ENCODE results near the gene C3.
"Not testable (repeated sequence)": the region's sequence is repeated elsewhere in the genome, so short reads cannot be mapped to it uniquely, and the experiment has no call there.

C3 gene

GRCh38 chr19:6652805-6653094 lies 67.7 kb downstream of the C3 start:
- Histone ChIP-seq H3K27me3 (replicated peaks; ENCODE audit: control insufficient read depth, insufficient read depth, low read length) (no peaks in the 10 kb centered on the region), H3K4me3 (replicated peaks; ENCODE audit: low read depth, low read length) (no peak overlapping the region), H3K36me3 (ENCODE audit: control insufficient read depth, insufficient read depth, low read length) (no peaks in the 10 kb centered on the region)
- no peak for DNase-seq (ENCODE audit: extremely low read depth, insufficient read length)
- TF ChIP-seq CTCF (IDR thresholded peaks at IDR 0.05; ENCODE audit: insufficient read depth, low read length, poor library complexity, severe bottlenecking): no peak

GRCh38 chr19:6651965-6652804 lies 68.3 kb downstream of the C3 start:
- TF ChIP-seq CTCF (IDR thresholded peaks at IDR 0.05; ENCODE audit: insufficient read depth, low read length, poor library complexity, severe bottlenecking): no peak
- Histone ChIP-seq H3K4me3 (replicated peaks; ENCODE audit: low read depth, low read length) (no peak overlapping the region), H3K36me3 (ENCODE audit: control insufficient read depth, insufficient read depth, low read length) (no peaks in the 10 kb centered on the region), H3K27me3 (replicated peaks; ENCODE audit: control insufficient read depth, insufficient read depth, low read length) (no peaks in the 10 kb centered on the region)
- DNase-seq (ENCODE audit: extremely low read depth, insufficient read length): no peak

DNA sequence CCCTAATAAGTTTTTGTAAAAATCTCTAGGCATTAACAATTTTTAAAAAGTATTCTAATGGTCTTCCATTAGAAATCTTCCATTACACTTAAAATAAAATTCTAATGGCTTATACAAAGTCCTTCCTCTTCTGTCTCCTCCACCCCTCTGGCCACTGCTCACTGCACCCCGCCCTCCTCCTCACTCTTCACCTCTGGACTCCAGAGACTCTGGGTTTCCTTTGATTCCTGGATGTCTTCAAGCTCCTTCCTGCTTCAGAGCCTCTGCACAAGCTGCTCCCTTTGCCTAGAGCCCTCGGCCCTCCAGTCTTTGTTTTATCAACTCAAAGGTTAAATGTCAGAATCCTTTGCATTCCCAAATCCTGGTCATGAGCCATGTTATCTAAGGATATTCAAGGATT lies 71.3 kb downstream of the C3 start:
- no peaks in the 10 kb centered on the region for H3K36me3 ChIP-seq (ENCODE audit: control insufficient read depth, insufficient read depth, low read length)
- H3K4me3 ChIP-seq (replicated peaks; ENCODE audit: low read depth, low read length): no peak overlapping the region
- no peaks in the 10 kb centered on the region for H3K27me3 ChIP-seq (replicated peaks; ENCODE audit: control insufficient read depth, insufficient read depth, low read length)
- DNase-seq (ENCODE audit: extremely low read depth, insufficient read length): no peak
- TF ChIP-seq CTCF (IDR thresholded peaks at IDR 0.05; ENCODE audit: insufficient read depth, low read length, poor library complexity, severe bottlenecking): no peak

DNA sequence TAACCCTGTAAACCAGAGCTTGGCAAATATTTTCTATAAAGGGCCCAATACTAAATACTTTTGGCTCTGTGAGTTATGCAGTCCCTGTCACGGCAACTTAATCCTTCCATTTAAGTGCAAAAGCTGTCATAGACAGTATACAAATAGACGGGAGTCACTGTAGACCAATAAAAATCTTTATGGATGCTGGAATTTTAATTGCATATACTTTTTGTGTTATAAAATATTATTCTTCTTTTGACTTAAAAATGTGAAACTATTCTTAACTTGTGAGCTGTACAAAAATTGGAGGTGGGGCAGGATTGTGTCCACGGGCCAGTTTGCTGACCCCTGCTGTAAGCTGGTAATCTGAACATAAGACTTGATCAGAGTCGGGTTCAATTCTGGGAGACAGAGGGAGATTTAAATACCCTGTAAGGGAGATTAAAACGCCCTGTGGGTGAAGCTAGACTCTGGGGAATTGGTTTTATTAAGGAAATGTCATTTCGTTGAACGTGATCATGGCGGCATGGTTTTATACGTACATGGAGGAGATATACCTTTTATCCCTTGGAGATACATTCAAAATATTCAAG lies 72.2 kb downstream of the C3 start:
- H3K36me3 ChIP-seq (ENCODE audit: control insufficient read depth, insufficient read depth, low read length): no peaks in the 10 kb centered on the region
- DNase-seq (ENCODE audit: extremely low read depth, insufficient read length): no peak
- H3K27me3 ChIP-seq (replicated peaks; ENCODE audit: control insufficient read depth, insufficient read depth, low read length): no peaks in the 10 kb centered on the region
- no peak for TF ChIP-seq CTCF (IDR thresholded peaks at IDR 0.05; ENCODE audit: insufficient read depth, low read length, poor library complexity, severe bottlenecking)
- H3K4me3 ChIP-seq (replicated peaks; ENCODE audit: low read depth, low read length): no peak overlapping the region

GRCh38 chr19:6644796-6645195 lies 75.7 kb downstream of the C3 start:
- H3K4me3 ChIP-seq (replicated peaks; ENCODE audit: low read depth, low read length): no peak overlapping the region
- H3K27me3 ChIP-seq (replicated peaks; ENCODE audit: control insufficient read depth, insufficient read depth, low read length): no peaks in the 10 kb centered on the region
- TF ChIP-seq CTCF (IDR thresholded peaks at IDR 0.05; ENCODE audit: insufficient read depth, low read length, poor library complexity, severe bottlenecking): no peak
- DNase-seq (ENCODE audit: extremely low read depth, insufficient read length): no peak
- no peaks in the 10 kb centered on the region for H3K36me3 ChIP-seq (ENCODE audit: control insufficient read depth, insufficient read depth, low read length)

GRCh38 chr19:6640333-6640732 lies 80.1 kb downstream of the C3 start:
- not testable (repeated sequence) for H3K36me3 ChIP-seq (ENCODE audit: control insufficient read depth, insufficient read depth, low read length); H3K27me3 ChIP-seq (replicated peaks; ENCODE audit: control insufficient read depth, insufficient read depth, low read length)

More at GRCh38 chr19:6640333-6640732, 80.1 kb downstream of the C3 start:
- DNase-seq (ENCODE audit: extremely low read depth, insufficient read length); H3K4me3 ChIP-seq (replicated peaks; ENCODE audit: low read depth, low read length): not testable (repeated sequence)

All from GM06990 (cell line).